Testis (tissue), 3 donors: ENCODE data around the gene RASGEF1C. TPM values are rescaled to one million over a fixed set of nuclear protein-coding genes. Genes with fewer than 3 reads are reported as not detected.

Source experiments
- DNase-seq: peaks from one replicate; pipeline ENCODE4 v3.0.0-alpha.2; 2019
- H3K27ac ChIP-seq, 2 donors: fragments of 200-600 bp; sonication (generic); one replicate each; pipeline ENCODE4 v1.5.1; 2019
- H3K27me3 ChIP-seq: fragments of 200-600 bp; sonication (generic); one replicate; pipeline ENCODE4 v1.5.1; 2019
- H3K36me3 ChIP-seq: fragments of 200-600 bp; sonication (generic); one replicate; pipeline ENCODE4 v1.5.1; 2017; ENCODE audit warnings: low read depth; ENCODE audit errors: missing control alignments
- H3K4me1 ChIP-seq: fragments of 200-600 bp; sonication (generic); one replicate; pipeline ENCODE4 v1.5.1; 2019
- H3K4me3 ChIP-seq, 2 donors: fragments of 200-600 bp; sonication (generic); one replicate each; pipeline ENCODE4 v1.5.1; 2017 to 2019
- H3K9me3 ChIP-seq: fragments of 200-600 bp; sonication (generic); one replicate; pipeline ENCODE4 v1.5.1; 2017
- POLR2A ChIP-seq: fragments of 450-650 bp; IDR thresholded peaks from one replicate; pipeline ENCODE4 v1.6.1; 2017; ENCODE audit warnings: antibody characterized with exemption, mild to moderate bottlenecking, moderate library complexity
- WGBS, 2 donors: methylation state at CpG; one replicate each; pipeline ENCODE4 v1.1.5; 2018; 5-methylcytosine and 5-hydroxymethylcytosine counted together
- intact Hi-C: fragments of 100-400 bp; cut with DNase I; formaldehyde crosslinking; loops from one replicate; pipeline ENCODE4 v1.15.1; 2023; ENCODE audit warnings: low total_unique reads
- polyA plus RNA-seq: library from polyadenylated mRNA; stranded (reverse); fragments of 350-450 nt; fragmentation: Illumina TruSeq; extraction: RNeasy Lipid Tissue Mini Kit (QIAGEN cat#74804); gene quantifications from one replicate; pipeline ENCODE4 v1.2.3, GENCODE V29; 2014; ENCODE audit warnings: low read depth, low replicate concordance; ENCODE audit not compliant: insufficient read depth
- total RNA-seq, 2 donors: library from RNA; depleted of rRNA; stranded (reverse); fragments of >200 nt; gene quantifications; one replicate each; pipeline ENCODE4 v1.2.3, GENCODE V29; 2016
- TF ChIP-seq, protein P1 (sequence below), 3 experiments: fragments of 450-650 bp in 2 of 3; fragments of 200-600 bp in 1 of 3; sonication (generic) in 1 of 3; IDR thresholded peaks; one replicate each; pipeline ENCODE4 v1.5.1; 2016 to 2019; ENCODE audit warnings: antibody characterized with exemption in 3 of 3, mild to moderate bottlenecking in 2 of 3, moderate library complexity in 1 of 3

RASGEF1C gene
- total and polyA plus RNA-seq, 3 donors from 2014 or later = 8.0 to 19.0 (median 8.5) TPM

DNA sequence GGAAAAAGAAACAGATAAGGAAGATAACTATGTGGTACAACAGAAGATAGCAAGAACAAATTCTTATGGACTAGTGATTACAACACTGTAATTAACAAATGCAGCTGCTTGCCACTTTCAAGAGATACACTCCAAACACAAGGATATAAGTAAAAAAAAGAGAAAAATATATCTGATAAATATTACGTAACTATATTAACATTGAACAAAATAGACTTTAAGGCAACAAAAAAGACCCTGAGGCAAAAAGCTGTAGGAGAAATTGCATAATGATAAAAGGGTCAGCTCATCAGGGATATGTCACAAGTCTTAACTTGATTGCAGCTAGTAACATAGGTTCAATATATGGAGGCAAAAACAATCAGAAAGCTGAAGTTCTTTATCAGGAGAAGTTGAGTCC lies 86.1 kb downstream of the RASGEF1C start:
- intact Hi-C loops = no loop called here
- TF ChIP-seq, protein P1, sequence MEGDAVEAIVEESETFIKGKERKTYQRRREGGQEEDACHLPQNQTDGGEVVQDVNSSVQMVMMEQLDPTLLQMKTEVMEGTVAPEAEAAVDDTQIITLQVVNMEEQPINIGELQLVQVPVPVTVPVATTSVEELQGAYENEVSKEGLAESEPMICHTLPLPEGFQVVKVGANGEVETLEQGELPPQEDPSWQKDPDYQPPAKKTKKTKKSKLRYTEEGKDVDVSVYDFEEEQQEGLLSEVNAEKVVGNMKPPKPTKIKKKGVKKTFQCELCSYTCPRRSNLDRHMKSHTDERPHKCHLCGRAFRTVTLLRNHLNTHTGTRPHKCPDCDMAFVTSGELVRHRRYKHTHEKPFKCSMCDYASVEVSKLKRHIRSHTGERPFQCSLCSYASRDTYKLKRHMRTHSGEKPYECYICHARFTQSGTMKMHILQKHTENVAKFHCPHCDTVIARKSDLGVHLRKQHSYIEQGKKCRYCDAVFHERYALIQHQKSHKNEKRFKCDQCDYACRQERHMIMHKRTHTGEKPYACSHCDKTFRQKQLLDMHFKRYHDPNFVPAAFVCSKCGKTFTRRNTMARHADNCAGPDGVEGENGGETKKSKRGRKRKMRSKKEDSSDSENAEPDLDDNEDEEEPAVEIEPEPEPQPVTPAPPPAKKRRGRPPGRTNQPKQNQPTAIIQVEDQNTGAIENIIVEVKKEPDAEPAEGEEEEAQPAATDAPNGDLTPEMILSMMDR (IDR thresholded peaks at IDR 0.05) = no peak
- TF ChIP-seq POLR2A = no peak
- Histone ChIP-seq H3K4me1 (no peaks in the 10 kb centered on the region), H3K27me3 (no peaks in the 10 kb centered on the region), H3K36me3 (no peaks in the 10 kb centered on the region), H3K4me3 (no peak overlapping the region), H3K27ac (no peak overlapping the region), H3K9me3 (no peaks in the 10 kb centered on the region)
- DNase-seq = no peak
- WGBS, 2 donors = 77 to 86% methylated on average over 1 of the region's 1 CpG

DNA sequence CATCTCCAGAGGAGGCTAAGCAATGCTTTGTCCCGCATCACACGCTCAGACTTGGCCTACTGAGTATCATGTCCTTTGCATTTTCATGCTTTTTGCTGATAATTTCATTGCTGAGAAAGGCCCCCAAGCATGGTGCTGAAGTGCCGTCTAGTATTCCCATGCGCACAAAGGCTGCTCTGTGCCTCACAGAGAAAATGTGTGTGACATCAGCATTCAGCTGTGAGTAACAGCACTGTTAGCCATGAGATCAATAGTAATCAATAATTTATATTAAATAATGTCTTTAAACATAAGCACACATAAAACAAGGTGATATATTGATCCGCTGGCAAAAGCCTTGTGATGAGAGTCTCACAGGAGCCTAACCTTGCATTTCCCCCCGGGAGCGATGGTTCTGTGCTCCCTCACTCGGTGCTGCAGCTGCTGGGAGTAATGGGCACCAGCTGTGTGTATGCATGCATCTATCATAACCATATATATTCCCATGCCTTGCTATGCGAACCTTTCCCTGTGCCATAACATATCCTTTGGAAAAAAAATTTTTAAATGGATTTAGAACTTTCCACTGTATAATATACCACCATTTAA lies 87.1 kb downstream of the RASGEF1C start:
- no peak for DNase-seq
- intact Hi-C loops = no loop called here
- H3K27ac ChIP-seq = no peak overlapping the region
- H3K4me1 ChIP-seq = no peaks in the 10 kb centered on the region
- H3K4me3 ChIP-seq = no peak overlapping the region
- TF ChIP-seq, protein P1 (IDR thresholded peaks at IDR 0.05) = no peak
- no peak for TF ChIP-seq POLR2A
- WGBS, 2 donors = 93% methylated on average over 9 of the region's 9 CpGs
- H3K27me3 ChIP-seq = no peaks in the 10 kb centered on the region
- H3K9me3 ChIP-seq = no peaks in the 10 kb centered on the region
- H3K36me3 ChIP-seq = no peaks in the 10 kb centered on the region

DNA sequence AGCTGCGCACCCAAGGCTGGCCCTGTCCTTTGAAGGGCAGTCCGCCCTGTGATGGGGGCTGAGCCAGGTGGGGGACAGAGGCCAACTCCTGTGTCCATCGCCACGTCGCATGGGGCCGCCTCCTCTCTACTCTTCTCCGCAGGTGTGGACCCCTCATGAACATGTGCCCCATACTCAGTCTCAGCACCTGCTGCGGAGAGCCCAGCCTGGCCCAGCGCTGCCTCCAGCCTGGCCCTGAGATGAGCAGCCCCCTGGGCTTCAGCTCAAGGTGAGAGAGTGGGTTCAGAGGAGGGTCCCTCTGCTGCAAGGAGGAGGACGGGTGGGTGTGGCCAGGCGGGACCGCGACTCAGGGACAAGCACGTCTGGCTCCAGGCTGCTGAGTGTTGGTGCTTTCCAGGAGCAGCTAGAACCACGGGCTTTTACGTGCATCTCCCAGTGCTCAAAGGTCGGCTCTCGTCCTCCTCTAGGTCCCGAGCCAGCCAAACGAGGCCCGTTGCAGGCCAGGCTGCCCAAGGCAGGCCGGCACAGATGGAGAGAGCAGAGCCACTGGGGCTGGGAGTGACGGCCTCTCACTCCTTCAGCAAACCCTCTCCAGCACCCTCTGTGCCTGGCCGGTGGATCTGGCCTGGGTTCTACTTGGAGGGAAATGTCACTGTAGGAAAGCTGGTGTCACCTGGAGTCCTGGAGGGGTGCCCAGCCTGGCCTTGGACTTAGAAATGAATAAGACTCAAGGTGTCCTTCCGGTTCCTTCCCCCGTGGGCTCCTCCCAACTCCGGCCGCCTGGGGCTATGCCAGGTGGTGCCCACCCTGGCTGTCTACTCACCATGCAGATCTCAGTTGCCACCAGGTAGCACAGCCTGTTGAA lies 88.5 kb downstream of the RASGEF1C start:
- Histone ChIP-seq H3K27me3 (no peaks in the 10 kb centered on the region), H3K4me1 (no peaks in the 10 kb centered on the region), H3K4me3 (no peak overlapping the region), H3K27ac (no peak overlapping the region), H3K9me3 (no peaks in the 10 kb centered on the region), H3K36me3 (no peaks in the 10 kb centered on the region)
- no peak for TF ChIP-seq POLR2A
- 79 to 81% methylated on average over 12 to 28 of the region's 28 CpGs for WGBS, 2 donors
- intact Hi-C loops = no loop called here
- DNase-seq = no peak

DNA sequence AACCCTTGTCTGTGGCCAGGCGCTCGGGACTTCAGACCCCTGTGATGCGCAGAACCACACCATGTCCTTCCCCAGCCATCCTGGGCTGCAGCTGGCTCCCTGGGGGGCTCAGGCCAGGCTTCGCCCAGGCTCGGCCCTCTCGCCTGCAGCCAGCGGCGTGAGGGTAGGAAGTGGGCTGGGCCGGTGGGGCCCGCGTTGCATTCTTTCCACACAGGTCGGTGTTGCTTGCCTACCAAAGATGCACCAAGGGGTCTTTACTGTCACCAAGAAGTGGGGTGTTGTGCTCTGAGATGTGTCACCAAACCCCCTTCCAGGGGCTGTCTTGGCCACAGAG lies 89.1 kb downstream of the RASGEF1C start:
- 91% methylated on average over 10 to 12 of the region's 12 CpGs for WGBS, 2 donors
- intact Hi-C loops = no loop called here
- no peak overlapping the region for H3K27ac ChIP-seq

More for the DNA sequence above, 89.1 kb downstream of the RASGEF1C start:
- Histone ChIP-seq H3K9me3 (no peaks in the 10 kb centered on the region), H3K27me3 (no peaks in the 10 kb centered on the region), H3K4me1 (no peaks in the 10 kb centered on the region), H3K36me3 (no peaks in the 10 kb centered on the region), H3K4me3 (no peak overlapping the region)
- DNase-seq = no peak
- TF ChIP-seq POLR2A = no peak
- TF ChIP-seq, protein P1 (IDR thresholded peaks at IDR 0.05) = no peak
